ENCODE data around the gene SEMA4A. TPM values are rescaled to one million over a fixed set of nuclear protein-coding genes. Genes with fewer than 3 reads are reported as not detected.
"Not testable (repeated sequence)": the region's sequence is repeated elsewhere in the genome, so short reads cannot be mapped to it uniquely, and the experiment has no call there.

SEMA4A gene
- polyA plus RNA-seq, 1 experiment, result 0.77 TPM

DNA sequence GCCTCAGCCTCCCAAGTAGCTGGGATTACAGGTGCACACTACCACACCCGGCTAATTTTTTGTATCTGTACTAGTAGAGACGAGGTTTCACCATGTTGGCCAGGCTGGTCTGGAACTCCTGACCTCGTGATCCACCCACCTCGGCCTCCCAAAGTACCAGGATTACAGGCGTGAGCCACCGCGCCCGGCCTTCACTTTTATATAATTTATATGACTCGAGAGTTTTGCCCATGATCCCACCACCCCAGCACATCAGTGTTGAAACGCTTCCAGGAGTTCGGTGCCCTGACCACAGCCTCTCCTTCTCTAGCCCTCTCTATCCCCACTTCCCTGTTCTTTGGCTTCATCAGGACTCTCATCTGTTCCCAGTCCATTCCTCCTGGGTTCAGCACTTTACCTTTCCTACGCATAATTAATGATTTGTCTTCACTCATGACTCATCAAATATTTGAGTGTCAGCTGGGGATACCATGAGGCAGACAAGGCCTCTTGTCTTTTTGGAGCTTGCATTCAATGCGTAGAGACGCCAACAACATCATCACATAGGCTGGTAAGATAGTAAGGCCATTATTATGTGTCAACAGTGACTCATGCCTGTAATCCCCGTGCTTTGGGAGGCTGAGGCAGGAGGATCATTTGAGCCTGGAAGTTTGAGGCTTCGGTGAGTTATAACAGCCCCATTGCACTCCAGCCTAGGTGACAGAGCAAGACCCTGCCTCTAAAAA lies 60.8 kb downstream of the SEMA4A start:
- H3K27me3 ChIP-seq (ENCODE audit: control insufficient read depth, insufficient read depth, low read length), result no peaks in the 10 kb centered on the region
- POLR2A ChIA-PET, result no interaction called here
- CTCF ChIA-PET, result interaction anchor here (0.6 to 3.8 kb wide), 4 partner anchors 11 to 124 kb away, joined by 3 to 37 read pairs (median 5); no protein-coding TSS in a partner anchor
- peaks cover 8% of the 10 kb centered on the region for H3K36me3 ChIP-seq (ENCODE audit: control insufficient read depth, insufficient read depth, low read length)
- H3K4me3 ChIP-seq (ENCODE audit: low read depth, low read length), result peak overlapping the region; percentile 47; the same call in 1 of the 2 replicates
- no peak for DNase-seq (ENCODE audit: low read depth)
- TF ChIP-seq CTCF (IDR thresholded peaks at IDR 0.05; ENCODE audit: insufficient read depth, low read depth, low read length), result no peak

DNA sequence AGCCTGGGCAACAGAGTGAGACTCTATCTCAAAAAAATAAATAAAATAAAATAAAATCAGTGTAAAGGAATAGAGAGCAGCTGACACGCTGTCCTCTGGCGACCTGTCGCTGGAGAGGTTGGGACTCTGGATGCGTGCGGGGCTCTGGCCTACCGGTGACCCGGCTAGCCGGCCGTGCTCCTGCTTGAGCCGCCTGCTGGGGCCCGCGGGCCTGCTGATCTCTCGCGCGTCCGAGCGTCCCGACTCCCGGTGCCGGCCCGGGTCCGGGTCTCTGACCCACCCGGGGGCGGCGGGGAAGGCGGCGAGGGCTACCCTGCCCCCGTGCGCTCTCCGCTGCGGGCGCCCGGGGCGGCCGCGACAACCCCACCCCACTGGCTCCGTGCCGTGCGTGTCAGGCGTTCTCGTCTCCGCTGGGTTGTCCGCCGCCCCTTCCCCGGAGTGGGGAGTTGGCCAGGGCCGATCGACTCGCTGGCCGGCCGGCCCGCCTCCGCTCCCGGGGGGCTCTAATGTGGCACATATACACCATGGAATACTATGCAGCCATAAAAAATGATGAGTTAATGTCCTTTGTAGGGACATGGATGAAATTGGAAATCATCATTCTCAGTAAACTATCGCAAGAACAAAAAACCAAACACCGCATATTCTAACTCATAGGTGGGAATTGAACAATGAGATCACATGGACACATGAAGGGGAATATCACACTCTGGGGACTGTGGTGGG lies 63.1 kb downstream of the SEMA4A start:
- POLR2A ChIA-PET; H3K36me3 ChIP-seq (ENCODE audit: control insufficient read depth, insufficient read depth, low read length): not testable (repeated sequence)
- CTCF ChIA-PET, result interaction anchor here (0.6 kb wide), 1 partner anchor 9 kb away, joined by 3 read pairs; no protein-coding TSS in a partner anchor

DNA sequence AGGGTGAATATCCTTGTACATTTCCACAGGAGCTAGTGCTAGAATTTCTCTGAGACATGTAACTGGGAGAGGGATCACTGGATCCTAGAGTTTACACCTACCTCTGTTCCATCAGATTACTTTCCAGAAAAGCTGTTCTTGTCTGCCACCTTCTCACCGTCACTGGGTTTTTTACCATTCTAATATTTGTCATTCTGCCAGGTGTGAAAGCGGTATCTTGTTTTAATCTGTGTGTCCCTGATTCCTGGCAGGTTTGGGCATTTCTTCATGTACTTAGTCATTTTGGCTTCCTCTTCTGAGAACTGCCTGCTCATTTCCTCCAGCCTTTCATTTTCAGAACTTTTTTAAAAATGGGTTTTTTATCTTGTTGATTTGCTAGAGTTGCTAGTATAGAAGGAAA lies 64.5 kb downstream of the SEMA4A start:
- ChIA-PET POLR2A (interaction anchor here (0.7 kb wide), 1 partner anchor 103 kb away, joined by 5 read pairs; the partner anchor contains the start of gene LMNA), CTCF (interaction anchor here (1.0 to 1.1 kb wide), 3 partner anchors 45 to 127 kb away, joined by 3 to 5 read pairs (median 4); no protein-coding TSS in a partner anchor)
- no peak for DNase-seq (ENCODE audit: low read depth)
- H3K4me3 ChIP-seq (ENCODE audit: low read depth, low read length), result no peak overlapping the region
- no peaks in the 10 kb centered on the region for H3K27me3 ChIP-seq (ENCODE audit: control insufficient read depth, insufficient read depth, low read length)
- H3K36me3 ChIP-seq (ENCODE audit: control insufficient read depth, insufficient read depth, low read length), result peaks cover 2% of the 10 kb centered on the region; the same call in 1 of the 2 replicates
- TF ChIP-seq CTCF (IDR thresholded peaks at IDR 0.05; ENCODE audit: insufficient read depth, low read depth, low read length), result no peak

More for the DNA sequence above, 63.1 kb downstream of the SEMA4A start:
- not testable (repeated sequence) for H3K27me3 ChIP-seq (ENCODE audit: control insufficient read depth, insufficient read depth, low read length); H3K4me3 ChIP-seq (ENCODE audit: low read depth, low read length); DNase-seq (ENCODE audit: low read depth)

DNA sequence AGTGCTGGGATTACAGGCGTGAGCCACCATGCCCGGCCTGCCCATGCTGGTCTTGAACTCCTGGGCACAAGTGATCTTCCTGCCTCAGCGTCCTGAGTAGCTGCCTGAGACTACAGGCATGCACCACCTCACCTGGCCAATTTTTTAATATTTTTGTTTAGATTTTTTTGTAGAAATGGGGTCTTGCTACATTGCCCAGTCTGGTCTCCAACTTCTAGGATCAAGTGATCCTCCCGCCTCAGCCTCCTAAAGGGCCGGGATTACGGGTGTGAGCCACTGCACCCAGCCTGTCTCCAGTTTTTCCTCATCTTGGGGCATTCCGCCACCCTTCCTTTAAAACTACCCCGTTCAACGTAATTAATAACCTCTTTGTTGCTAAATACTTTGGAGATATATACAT lies 66.8 kb downstream of the SEMA4A start:
- Histone ChIP-seq H3K36me3 (ENCODE audit: control insufficient read depth, insufficient read depth, low read length) (peaks cover 5% of the 10 kb centered on the region; the same call in 1 of the 2 replicates), H3K27me3 (ENCODE audit: control insufficient read depth, insufficient read depth, low read length) (no peaks in the 10 kb centered on the region), H3K4me3 (ENCODE audit: low read depth, low read length) (no peak overlapping the region)
- ChIA-PET POLR2A (no interaction called here), CTCF (interaction anchor here (1.1 to 1.5 kb wide), 2 partner anchors 71 to 128 kb away, joined by 3 to 4 read pairs; no protein-coding TSS in a partner anchor)
- DNase-seq (ENCODE audit: low read depth), result no peak
- no peak for TF ChIP-seq CTCF (IDR thresholded peaks at IDR 0.05; ENCODE audit: insufficient read depth, low read depth, low read length)

DNA sequence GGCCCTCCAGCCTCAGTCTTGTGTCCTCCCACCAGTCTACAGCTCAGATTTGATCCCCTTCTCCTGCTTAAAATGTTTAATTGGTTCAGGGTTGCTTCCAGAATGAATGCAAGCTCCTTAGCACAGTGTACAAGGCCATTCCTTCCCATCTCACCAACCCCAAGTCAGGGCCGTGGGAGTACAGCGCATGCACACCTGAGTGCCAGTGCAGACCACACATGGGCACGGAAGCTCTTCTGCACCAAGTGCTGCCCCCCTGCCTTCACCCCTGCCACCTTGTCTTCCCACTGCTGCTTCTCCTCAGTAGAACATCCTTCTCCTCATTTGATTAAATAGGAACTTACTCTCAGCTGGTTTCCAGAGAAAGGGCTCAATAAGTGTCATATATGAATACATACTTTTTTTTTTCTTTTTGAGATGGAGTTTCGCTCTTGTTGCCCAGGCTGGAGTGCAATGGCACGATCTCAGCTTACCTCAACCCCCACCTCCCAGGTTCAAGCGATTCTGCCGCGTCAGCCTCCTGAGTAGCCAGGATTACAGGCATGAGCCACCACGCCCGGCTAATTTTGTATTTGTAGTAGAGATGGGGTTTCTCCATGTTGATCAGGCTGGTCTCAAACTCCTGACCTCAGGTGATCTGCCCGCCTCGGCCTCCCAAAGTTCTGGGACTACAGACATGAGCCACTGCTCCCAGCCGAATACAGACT lies 68.8 kb downstream of the SEMA4A start:
- POLR2A ChIA-PET, result no interaction called here
- Histone ChIP-seq H3K36me3 (ENCODE audit: control insufficient read depth, insufficient read depth, low read length) (peaks cover 5% of the 10 kb centered on the region; the same call in 1 of the 2 replicates), H3K4me3 (ENCODE audit: low read depth, low read length) (no peak overlapping the region), H3K27me3 (ENCODE audit: control insufficient read depth, insufficient read depth, low read length) (no peaks in the 10 kb centered on the region)
- CTCF ChIA-PET, result interaction anchor here (0.7 to 7.2 kb wide), 6 partner anchors 29 to 126 kb away, joined by 4 to 112 read pairs (median 4); no protein-coding TSS in a partner anchor
- TF ChIP-seq CTCF (IDR thresholded peaks at IDR 0.05; ENCODE audit: insufficient read depth, low read depth, low read length), result no peak
- no peak for DNase-seq (ENCODE audit: low read depth)

Measured in BJ (cell line).